GM18508 (cell line): ENCODE measurements around the gene EVA1C.
"Not testable (repeated sequence)": the region's sequence is repeated elsewhere in the genome, so short reads cannot be mapped to it uniquely, and the experiment has no call there.

ENCODE experiments used
- ATAC-seq: cut with Tn5 transposase; IDR thresholded peaks from one replicate; pipeline ENCODE4 v1.9.1; 2021; ENCODE audit warnings: moderate number of reproducible peaks; ENCODE audit not compliant: insufficient read depth, unreplicated experiment

The EVA1C gene

GRCh38 chr21:32549886-32550285 is 137.4 kb downstream of the EVA1C start:
- no peak for ATAC-seq

DNA sequence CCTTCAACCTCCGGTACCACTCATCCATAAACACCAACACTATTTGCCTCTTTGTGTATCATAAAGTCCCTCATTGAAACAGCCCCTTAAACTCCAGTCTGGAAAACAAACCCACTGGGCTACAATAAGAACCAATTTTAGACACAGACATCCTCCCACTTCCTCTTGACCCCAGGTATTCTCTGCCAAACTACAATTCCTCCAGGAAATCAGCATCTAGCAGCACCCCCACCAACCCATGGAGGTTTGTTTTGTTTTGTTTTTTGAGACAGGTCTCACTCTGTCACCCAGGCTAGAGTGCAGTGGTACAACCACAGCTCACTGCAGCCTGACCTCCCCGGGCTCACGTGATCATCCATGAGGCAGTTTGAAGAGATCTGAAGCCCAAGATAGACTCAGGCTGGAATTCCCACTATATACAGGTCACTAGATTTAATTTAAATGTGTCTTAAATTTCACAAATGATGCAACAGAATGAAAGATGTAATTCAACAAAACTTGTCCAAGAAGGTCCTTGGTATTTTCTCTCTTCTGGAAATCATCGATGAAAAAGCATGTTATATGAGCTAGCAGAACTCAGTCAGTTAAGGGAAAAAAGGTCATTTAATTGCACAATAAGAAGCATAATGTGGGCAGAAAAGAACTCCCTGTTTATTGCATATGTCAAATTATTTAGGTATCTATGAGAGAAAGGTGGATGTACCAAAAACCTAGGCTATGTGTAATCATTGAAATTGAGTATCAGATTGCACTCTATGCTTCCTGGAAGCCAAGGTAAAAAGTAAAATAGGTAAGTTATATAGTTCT is 142.5 kb downstream of the EVA1C start:
- ATAC-seq = no peak

DNA sequence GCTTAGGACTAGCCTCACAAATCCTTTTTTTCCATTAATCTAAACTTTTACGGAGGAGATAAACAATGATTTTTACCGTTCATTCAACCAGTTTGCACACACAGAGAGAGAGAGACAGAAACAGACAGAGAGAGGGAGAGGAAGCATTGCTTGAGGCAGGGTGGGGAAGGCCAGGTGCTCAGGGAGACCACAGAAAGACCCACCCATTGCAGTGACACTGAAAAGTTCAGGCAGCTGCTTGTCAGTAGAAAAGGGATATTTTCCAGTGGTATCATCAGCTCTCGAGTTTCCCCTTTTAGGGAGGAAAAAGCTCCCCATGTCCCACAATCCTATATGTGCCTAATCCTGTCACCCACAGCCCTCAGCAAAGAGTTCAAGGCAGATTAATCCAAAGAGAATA is 145.6 kb downstream of the EVA1C start:
- no peak for ATAC-seq

GRCh38 chr21:32559006-32559610 is 146.6 kb downstream of the EVA1C start:
- no peak for ATAC-seq

GRCh38 chr21:32560896-32561295 is 148.4 kb downstream of the EVA1C start:
- no peak for ATAC-seq

- not testable (repeated sequence) for ATAC-seq
These were observed 149.0 kb downstream of the EVA1C start for GRCh38 chr21:32561476-32561875.

DNA sequence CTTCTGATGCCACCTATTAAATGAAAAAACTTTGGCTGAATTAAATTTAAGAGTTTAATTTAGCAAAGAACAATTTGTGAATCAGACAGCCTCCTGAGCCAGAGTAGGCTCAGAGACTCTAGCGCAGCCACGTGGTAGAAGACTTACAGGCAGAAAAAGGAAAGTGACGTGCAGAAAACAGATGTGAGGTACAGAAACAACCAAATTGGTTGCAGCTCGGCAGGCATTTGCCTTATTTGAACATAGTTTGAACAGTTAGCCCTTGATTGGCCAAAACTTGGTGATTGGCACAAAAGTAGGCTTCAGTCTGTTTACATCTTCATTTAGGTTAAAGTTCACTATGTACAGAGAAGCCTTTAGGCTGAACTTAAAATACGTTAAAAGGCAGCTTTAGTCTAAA is 149.9 kb downstream of the EVA1C start:
- no peak for ATAC-seq

DNA sequence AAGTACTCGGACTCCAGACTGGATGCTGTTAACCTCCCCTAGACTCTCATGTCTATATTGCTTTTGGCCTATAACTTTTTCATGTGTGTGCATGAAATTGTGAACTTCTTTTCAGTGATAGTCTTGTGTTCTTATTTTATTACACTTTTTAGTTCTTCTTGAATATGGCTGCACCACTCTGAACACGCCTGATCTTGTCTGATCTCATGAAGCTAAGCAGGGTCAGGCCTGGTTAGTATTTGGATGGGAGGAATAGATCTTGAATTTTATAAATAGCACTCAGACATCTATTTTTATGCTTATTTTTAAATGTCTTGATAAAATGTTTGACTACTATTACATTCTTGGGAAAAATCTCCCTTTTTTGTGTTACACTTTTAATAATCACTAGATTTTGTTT is 150.4 kb downstream of the EVA1C start:
- no peak for ATAC-seq
